ENCODE data around the gene VGLL4. TPM values are rescaled to one million over a fixed set of nuclear protein-coding genes. Genes with fewer than 3 reads are reported as not detected.

Gene VGLL4
- total RNA-seq, 1 experiment from 2014 or later = 43.0 TPM

DNA sequence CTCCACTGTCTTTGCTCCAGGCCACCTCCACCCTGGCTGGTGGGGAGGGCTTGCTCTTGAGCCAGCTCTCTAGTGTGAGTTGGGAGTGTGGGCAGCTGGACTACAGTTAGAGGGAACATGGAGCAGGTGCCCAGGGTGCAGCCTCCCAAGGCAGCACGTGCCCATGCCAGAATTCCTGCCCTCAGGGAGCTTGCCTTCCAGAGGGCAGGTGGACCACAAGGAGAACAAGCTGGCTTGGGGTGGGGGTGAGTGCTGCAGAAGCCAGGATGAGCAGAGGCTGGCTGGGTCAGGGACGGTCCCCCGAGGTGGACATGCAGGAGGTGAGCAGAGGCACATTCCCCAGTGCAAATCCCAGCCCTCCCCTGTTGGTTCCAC lies 89.5 kb downstream of the VGLL4 start (continued):
- TF ChIP-seq, protein P1, sequence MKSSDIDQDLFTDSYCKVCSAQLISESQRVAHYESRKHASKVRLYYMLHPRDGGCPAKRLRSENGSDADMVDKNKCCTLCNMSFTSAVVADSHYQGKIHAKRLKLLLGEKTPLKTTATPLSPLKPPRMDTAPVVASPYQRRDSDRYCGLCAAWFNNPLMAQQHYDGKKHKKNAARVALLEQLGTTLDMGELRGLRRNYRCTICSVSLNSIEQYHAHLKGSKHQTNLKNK (CRISPR knock-in tag; IDR thresholded peaks at IDR 0.05) = no peak
- TF ChIP-seq, protein P2, sequence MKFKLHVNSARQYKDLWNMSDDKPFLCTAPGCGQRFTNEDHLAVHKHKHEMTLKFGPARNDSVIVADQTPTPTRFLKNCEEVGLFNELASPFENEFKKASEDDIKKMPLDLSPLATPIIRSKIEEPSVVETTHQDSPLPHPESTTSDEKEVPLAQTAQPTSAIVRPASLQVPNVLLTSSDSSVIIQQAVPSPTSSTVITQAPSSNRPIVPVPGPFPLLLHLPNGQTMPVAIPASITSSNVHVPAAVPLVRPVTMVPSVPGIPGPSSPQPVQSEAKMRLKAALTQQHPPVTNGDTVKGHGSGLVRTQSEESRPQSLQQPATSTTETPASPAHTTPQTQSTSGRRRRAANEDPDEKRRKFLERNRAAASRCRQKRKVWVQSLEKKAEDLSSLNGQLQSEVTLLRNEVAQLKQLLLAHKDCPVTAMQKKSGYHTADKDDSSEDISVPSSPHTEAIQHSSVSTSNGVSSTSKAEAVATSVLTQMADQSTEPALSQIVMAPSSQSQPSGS (CRISPR knock-in tag; IDR thresholded peaks at IDR 0.05; ENCODE audit: borderline replicate concordance, low read depth) = no peak

DNA sequence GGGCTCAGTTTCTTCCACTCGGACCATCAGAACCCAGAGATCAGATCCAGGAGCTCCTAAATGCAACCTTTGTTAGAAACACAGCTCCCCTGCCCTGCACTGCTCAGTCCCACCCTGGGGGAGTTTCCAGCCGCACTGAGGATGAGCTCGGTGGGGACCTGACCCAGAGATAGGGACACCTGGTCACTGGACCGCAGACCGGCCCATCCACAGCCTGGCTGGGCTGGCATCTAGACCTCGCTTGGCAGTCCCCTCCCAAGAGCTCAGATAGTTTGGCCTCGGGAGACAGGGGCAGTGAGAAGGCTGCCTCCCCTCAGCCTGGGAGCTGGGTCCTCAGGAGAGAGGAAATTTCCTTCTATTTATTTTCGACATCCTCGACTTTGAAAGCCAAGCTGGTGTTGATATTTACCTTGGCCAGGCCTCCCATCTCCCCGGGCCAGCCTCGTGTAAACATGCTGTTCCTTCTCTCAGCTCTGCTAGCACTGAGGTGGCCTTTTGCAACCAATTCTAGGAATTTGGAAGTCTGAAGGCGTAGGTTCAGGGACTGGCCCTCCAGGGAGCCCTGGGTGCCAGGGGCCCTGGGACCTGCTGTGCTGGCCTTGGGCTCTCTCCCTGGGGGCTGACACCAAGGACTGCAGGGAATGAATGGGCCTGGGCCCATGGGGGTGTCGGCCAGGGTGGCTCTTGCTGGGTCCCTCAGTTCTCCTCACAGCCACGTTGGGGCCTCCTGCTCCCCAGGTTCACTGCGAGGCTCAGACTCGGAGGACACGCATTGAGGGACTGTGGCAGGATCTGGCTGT lies 90.1 kb downstream of the VGLL4 start:
- Mint-ChIP-seq H3K4me3 (no peak overlapping the region), H3K27me3 (ENCODE audit: low read depth) (no peaks in the 10 kb centered on the region; the same call in 1 of the 2 replicates), H3K27ac (no peak overlapping the region), H3K9me3 (no peaks in the 10 kb centered on the region; the same call in 1 of the 2 replicates), H3K36me3 (peaks cover 14% of the 10 kb centered on the region; the same call in 1 of the 2 replicates), H3K4me1 (no peaks in the 10 kb centered on the region; the same call in 1 of the 2 replicates)
- ATAC-seq (no peak), DNase-seq (ENCODE audit: low spot score) (no peak)
- no peak for TF ChIP-seq ESRRA (CRISPR knock-in tag; IDR thresholded peaks at IDR 0.05; ENCODE audit: borderline replicate concordance)
- TF ChIP-seq, protein P3, sequence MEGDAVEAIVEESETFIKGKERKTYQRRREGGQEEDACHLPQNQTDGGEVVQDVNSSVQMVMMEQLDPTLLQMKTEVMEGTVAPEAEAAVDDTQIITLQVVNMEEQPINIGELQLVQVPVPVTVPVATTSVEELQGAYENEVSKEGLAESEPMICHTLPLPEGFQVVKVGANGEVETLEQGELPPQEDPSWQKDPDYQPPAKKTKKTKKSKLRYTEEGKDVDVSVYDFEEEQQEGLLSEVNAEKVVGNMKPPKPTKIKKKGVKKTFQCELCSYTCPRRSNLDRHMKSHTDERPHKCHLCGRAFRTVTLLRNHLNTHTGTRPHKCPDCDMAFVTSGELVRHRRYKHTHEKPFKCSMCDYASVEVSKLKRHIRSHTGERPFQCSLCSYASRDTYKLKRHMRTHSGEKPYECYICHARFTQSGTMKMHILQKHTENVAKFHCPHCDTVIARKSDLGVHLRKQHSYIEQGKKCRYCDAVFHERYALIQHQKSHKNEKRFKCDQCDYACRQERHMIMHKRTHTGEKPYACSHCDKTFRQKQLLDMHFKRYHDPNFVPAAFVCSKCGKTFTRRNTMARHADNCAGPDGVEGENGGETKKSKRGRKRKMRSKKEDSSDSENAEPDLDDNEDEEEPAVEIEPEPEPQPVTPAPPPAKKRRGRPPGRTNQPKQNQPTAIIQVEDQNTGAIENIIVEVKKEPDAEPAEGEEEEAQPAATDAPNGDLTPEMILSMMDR (IDR thresholded peaks at IDR 0.05) = no peak
- TF ChIP-seq, protein P4, sequence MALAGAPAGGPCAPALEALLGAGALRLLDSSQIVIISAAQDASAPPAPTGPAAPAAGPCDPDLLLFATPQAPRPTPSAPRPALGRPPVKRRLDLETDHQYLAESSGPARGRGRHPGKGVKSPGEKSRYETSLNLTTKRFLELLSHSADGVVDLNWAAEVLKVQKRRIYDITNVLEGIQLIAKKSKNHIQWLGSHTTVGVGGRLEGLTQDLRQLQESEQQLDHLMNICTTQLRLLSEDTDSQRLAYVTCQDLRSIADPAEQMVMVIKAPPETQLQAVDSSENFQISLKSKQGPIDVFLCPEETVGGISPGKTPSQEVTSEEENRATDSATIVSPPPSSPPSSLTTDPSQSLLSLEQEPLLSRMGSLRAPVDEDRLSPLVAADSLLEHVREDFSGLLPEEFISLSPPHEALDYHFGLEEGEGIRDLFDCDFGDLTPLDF (CRISPR knock-in tag; IDR thresholded peaks at IDR 0.05) = no peak
- no peak for TF ChIP-seq IRF2 (CRISPR knock-in tag; IDR thresholded peaks at IDR 0.05; ENCODE audit: borderline replicate concordance, low read depth)
- TF ChIP-seq, protein P5, sequence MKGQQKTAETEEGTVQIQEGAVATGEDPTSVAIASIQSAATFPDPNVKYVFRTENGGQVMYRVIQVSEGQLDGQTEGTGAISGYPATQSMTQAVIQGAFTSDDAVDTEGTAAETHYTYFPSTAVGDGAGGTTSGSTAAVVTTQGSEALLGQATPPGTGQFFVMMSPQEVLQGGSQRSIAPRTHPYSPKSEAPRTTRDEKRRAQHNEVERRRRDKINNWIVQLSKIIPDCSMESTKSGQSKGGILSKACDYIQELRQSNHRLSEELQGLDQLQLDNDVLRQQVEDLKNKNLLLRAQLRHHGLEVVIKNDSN (CRISPR knock-in tag; IDR thresholded peaks at IDR 0.05) = no peak
- TF ChIP-seq, protein P6, sequence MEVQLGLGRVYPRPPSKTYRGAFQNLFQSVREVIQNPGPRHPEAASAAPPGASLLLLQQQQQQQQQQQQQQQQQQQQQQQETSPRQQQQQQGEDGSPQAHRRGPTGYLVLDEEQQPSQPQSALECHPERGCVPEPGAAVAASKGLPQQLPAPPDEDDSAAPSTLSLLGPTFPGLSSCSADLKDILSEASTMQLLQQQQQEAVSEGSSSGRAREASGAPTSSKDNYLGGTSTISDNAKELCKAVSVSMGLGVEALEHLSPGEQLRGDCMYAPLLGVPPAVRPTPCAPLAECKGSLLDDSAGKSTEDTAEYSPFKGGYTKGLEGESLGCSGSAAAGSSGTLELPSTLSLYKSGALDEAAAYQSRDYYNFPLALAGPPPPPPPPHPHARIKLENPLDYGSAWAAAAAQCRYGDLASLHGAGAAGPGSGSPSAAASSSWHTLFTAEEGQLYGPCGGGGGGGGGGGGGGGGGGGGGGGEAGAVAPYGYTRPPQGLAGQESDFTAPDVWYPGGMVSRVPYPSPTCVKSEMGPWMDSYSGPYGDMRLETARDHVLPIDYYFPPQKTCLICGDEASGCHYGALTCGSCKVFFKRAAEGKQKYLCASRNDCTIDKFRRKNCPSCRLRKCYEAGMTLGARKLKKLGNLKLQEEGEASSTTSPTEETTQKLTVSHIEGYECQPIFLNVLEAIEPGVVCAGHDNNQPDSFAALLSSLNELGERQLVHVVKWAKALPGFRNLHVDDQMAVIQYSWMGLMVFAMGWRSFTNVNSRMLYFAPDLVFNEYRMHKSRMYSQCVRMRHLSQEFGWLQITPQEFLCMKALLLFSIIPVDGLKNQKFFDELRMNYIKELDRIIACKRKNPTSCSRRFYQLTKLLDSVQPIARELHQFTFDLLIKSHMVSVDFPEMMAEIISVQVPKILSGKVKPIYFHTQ (CRISPR knock-in tag; IDR thresholded peaks at IDR 0.05) = no peak
- TF ChIP-seq, protein P7, sequence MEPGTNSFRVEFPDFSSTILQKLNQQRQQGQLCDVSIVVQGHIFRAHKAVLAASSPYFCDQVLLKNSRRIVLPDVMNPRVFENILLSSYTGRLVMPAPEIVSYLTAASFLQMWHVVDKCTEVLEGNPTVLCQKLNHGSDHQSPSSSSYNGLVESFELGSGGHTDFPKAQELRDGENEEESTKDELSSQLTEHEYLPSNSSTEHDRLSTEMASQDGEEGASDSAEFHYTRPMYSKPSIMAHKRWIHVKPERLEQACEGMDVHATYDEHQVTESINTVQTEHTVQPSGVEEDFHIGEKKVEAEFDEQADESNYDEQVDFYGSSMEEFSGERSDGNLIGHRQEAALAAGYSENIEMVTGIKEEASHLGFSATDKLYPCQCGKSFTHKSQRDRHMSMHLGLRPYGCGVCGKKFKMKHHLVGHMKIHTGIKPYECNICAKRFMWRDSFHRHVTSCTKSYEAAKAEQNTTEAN (CRISPR knock-in tag; IDR thresholded peaks at IDR 0.05) = no peak
- TF ChIP-seq SOX15 (CRISPR knock-in tag; IDR thresholded peaks at IDR 0.05) = no peak
- no peak for TF ChIP-seq FOXP1 (CRISPR knock-in tag; IDR thresholded peaks at IDR 0.05; ENCODE audit: borderline replicate concordance)
- no peak for TF ChIP-seq NFYB (CRISPR knock-in tag; conservative IDR thresholded peaks at IDR 0.05; ENCODE audit: low read depth)
- TF ChIP-seq, protein P8, sequence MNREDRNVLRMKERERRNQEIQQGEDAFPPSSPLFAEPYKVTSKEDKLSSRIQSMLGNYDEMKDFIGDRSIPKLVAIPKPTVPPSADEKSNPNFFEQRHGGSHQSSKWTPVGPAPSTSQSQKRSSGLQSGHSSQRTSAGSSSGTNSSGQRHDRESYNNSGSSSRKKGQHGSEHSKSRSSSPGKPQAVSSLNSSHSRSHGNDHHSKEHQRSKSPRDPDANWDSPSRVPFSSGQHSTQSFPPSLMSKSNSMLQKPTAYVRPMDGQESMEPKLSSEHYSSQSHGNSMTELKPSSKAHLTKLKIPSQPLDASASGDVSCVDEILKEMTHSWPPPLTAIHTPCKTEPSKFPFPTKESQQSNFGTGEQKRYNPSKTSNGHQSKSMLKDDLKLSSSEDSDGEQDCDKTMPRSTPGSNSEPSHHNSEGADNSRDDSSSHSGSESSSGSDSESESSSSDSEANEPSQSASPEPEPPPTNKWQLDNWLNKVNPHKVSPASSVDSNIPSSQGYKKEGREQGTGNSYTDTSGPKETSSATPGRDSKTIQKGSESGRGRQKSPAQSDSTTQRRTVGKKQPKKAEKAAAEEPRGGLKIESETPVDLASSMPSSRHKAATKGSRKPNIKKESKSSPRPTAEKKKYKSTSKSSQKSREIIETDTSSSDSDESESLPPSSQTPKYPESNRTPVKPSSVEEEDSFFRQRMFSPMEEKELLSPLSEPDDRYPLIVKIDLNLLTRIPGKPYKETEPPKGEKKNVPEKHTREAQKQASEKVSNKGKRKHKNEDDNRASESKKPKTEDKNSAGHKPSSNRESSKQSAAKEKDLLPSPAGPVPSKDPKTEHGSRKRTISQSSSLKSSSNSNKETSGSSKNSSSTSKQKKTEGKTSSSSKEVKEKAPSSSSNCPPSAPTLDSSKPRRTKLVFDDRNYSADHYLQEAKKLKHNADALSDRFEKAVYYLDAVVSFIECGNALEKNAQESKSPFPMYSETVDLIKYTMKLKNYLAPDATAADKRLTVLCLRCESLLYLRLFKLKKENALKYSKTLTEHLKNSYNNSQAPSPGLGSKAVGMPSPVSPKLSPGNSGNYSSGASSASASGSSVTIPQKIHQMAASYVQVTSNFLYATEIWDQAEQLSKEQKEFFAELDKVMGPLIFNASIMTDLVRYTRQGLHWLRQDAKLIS (CRISPR knock-in tag; IDR thresholded peaks at IDR 0.05; ENCODE audit: borderline replicate concordance) = no peak
- TF ChIP-seq, protein P2 (CRISPR knock-in tag; IDR thresholded peaks at IDR 0.05; ENCODE audit: borderline replicate concordance, low read depth) = no peak
- no peak for TF ChIP-seq NR3C1 (CRISPR knock-in tag; conservative IDR thresholded peaks at IDR 0.05; ENCODE audit: low read depth)
- TF ChIP-seq TEAD4 (CRISPR knock-in tag; IDR thresholded peaks at IDR 0.05) = no peak
- no peak for TF ChIP-seq RORB (CRISPR knock-in tag; IDR thresholded peaks at IDR 0.05)
- CTCF ChIA-PET = interaction anchor here (0.6 to 1.7 kb wide), 3 partner anchors 9 to 163 kb away, joined by 3 to 7 read pairs (median 3); no protein-coding TSS in a partner anchor
- POLR2A ChIA-PET = no interaction called here

Data from WTC11 (cell line).